H1 (cell line): Measurements from ENCODE around the gene MT1F. TPM values are rescaled to one million over a fixed set of nuclear protein-coding genes. Genes with fewer than 3 reads are reported as not detected.

Source experiments
- CTCF ChIA-PET: fragments of 300-600 bp; sonication (Branson Sonifier 250); formaldehyde crosslinking; loops from one replicate; lab custom pipeline; 2021; ENCODE audit not compliant: partially characterized antibody; lab: Charles Lee
- POLR2A ChIA-PET: fragments of 300-600 bp; sonication (Branson Sonifier 250); formaldehyde crosslinking; loops from one replicate; lab custom pipeline; 2021; ENCODE audit warnings: inconsistent platforms; ENCODE audit not compliant: partially characterized antibody; lab: Charles Lee
- DNase-seq, 2 experiments: peaks; one replicate each; pipeline versions ENCODE4 v3.0.0 to v3.0.0-alpha.2; 2010 to 2022; ENCODE audit warnings: low spot score in 2 of 2, low read depth in 1 of 2, mixed read lengths in 1 of 2
- FAIRE-seq: peaks from 2 replicates; lab custom pipeline; 2011; peaks lifted over from hg19 to GRCh38; lab: Jason Lieb, UNC
- H2AFZ ChIP-seq: 2 replicates; pipeline ENCODE4 v1.8.1; 2012; ENCODE audit warnings: low read length, inconsistent platforms
- H2AK5ac ChIP-seq: 2 replicates; pipeline ENCODE4 v1.6.1; 2013; ENCODE audit warnings: low read depth, low read length
- H2BK120ac ChIP-seq: replicated peaks from 2 replicates; pipeline ENCODE3; 2013; ENCODE audit warnings: low read depth, low read length, inconsistent platforms
- H2BK12ac ChIP-seq: 2 replicates; pipeline ENCODE4 v1.6.1; 2013; ENCODE audit warnings: low read depth, low read length
- H2BK15ac ChIP-seq: 2 replicates; pipeline ENCODE4 v1.6.1; 2013; ENCODE audit warnings: low read length
- H2BK20ac ChIP-seq: 2 replicates; pipeline ENCODE4 v1.6.1; 2013; ENCODE audit warnings: low read length
- H2BK5ac ChIP-seq: 2 replicates; pipeline ENCODE4 v1.6.1; 2013; ENCODE audit warnings: low read depth, low read length
- H3K14ac ChIP-seq: 2 replicates; pipeline ENCODE4 v1.6.1; 2013; ENCODE audit warnings: inconsistent platforms; ENCODE audit not compliant: insufficient read length
- H3K18ac ChIP-seq: 2 replicates; pipeline ENCODE4 v1.6.1; 2013; ENCODE audit warnings: low read length; ENCODE audit errors: extremely low read depth
- H3K23ac ChIP-seq: 2 replicates; pipeline ENCODE4 v1.6.1; 2013; ENCODE audit warnings: inconsistent platforms; ENCODE audit not compliant: insufficient read length
- H3K23me2 ChIP-seq: 2 replicates; pipeline ENCODE4 v1.6.1; 2013; ENCODE audit warnings: low read depth, low read length
- H3K27ac ChIP-seq: 2 replicates; pipeline ENCODE4 v1.6.1; 2011; ENCODE audit warnings: low read depth, low read length, inconsistent platforms
- H3K27me3 ChIP-seq, 4 experiments: replicated peaks in 1 of 4; 1 replicate in 1 of 4; 2 replicates in 3 of 4; pipeline versions ENCODE4 v1.6.1 to v1.8.1; 2011 to 2013; ENCODE audit warnings: low read length in 3 of 4, mild to moderate bottlenecking in 3 of 4, inconsistent platforms in 2 of 4, mixed read lengths in 2 of 4, moderate library complexity in 1 of 4; ENCODE audit not compliant: control insufficient read depth in 3 of 4, insufficient read depth in 3 of 4; ENCODE audit errors: extremely low read depth in 1 of 4
- H3K36me3 ChIP-seq, 4 experiments: 2 replicates each; pipeline versions ENCODE4 v1.6.1 to v1.8.1; 2011 to 2013; ENCODE audit warnings: mild to moderate bottlenecking in 4 of 4, low read length in 3 of 4, moderate library complexity in 2 of 4, control low read depth in 1 of 4, inconsistent platforms in 1 of 4; ENCODE audit not compliant: insufficient read depth in 4 of 4, control insufficient read depth in 2 of 4
- H3K4ac ChIP-seq: replicated peaks from 2 replicates; pipeline ENCODE3; 2013; ENCODE audit warnings: low read length, low read depth, mixed read lengths, inconsistent platforms; ENCODE audit not compliant: insufficient read length
- H3K4me1 ChIP-seq, 4 experiments: replicated peaks in 1 of 4; 1 replicate in 1 of 4; 2 replicates in 3 of 4; pipeline versions ENCODE4 v1.6.1 to v1.8.1; 2011 to 2013; ENCODE audit warnings: low read length in 3 of 4, inconsistent platforms in 2 of 4, mixed read lengths in 1 of 4; ENCODE audit not compliant: insufficient read depth in 4 of 4, control insufficient read depth in 3 of 4
- H3K4me2 ChIP-seq, 2 experiments: 2 replicates each; pipeline versions ENCODE4 v1.6.1 to v1.8.1; 2011 to 2013; ENCODE audit warnings: low read depth in 2 of 2, low read length in 2 of 2, control low read depth in 1 of 2, inconsistent platforms in 1 of 2, mild to moderate bottlenecking in 1 of 2; ENCODE audit not compliant: insufficient read depth in 1 of 2
- H3K4me3 ChIP-seq, 4 experiments: fragments of 200-600, 300-600 bp in 1 of 4; sonication (generic), shearing (Covaris generic), sonication (Bioruptor Twin) in 1 of 4; 2 replicates each; pipeline versions ENCODE4 v1.5.1 to v1.8.1; 2011 to 2016; ENCODE audit warnings: low read length in 4 of 4, low read depth in 3 of 4, control low read depth in 2 of 4, inconsistent platforms in 2 of 4, mild to moderate bottlenecking in 2 of 4, mixed read lengths in 1 of 4, moderate library complexity in 1 of 4; ENCODE audit not compliant: insufficient read depth in 2 of 4; ENCODE audit errors: extremely low read depth in 1 of 4
- H3K56ac ChIP-seq: replicated peaks from 2 replicates; pipeline ENCODE3; 2013; ENCODE audit warnings: low read depth, mild to moderate bottlenecking, mixed read lengths, low read length, inconsistent platforms; ENCODE audit not compliant: insufficient read length
- H3K79me1 ChIP-seq: 2 replicates; pipeline ENCODE4 v1.6.1; 2013; ENCODE audit warnings: low read depth, low read length, control low read depth
- H3K79me2 ChIP-seq, 2 experiments: 2 replicates each; pipeline versions ENCODE4 v1.6.1 to v1.8.1; 2012 to 2013; ENCODE audit warnings: low read length in 2 of 2, mild to moderate bottlenecking in 2 of 2, inconsistent platforms in 1 of 2; ENCODE audit not compliant: insufficient read depth in 2 of 2, control insufficient read depth in 1 of 2
- H3K9ac ChIP-seq, 4 experiments: replicated peaks in 1 of 4; 1 replicate in 1 of 4; 2 replicates in 3 of 4; pipeline versions ENCODE4 v1.6.1 to v1.8.1; 2011 to 2013; ENCODE audit warnings: low read depth in 3 of 4, low read length in 3 of 4, control low read depth in 2 of 4, mild to moderate bottlenecking in 2 of 4, moderate library complexity in 2 of 4, inconsistent platforms in 1 of 4; ENCODE audit errors: extremely low read depth in 1 of 4
- H3K9me3 ChIP-seq, 2 experiments: 2 replicates each; pipeline versions ENCODE4 v1.6.1 to v1.8.1; 2012 to 2013; ENCODE audit warnings: mild to moderate bottlenecking in 2 of 2, moderate library complexity in 2 of 2, control low read depth in 1 of 2, inconsistent platforms in 1 of 2, low read depth in 1 of 2, low read length in 1 of 2, mixed read lengths in 1 of 2; ENCODE audit not compliant: insufficient read depth in 2 of 2
- H4K20me1 ChIP-seq, 2 experiments: replicated peaks in 1 of 2; 2 replicates each; pipeline versions ENCODE3 to v1.8.1; 2011 to 2013; ENCODE audit warnings: inconsistent platforms in 2 of 2, low read length in 2 of 2, mild to moderate bottlenecking in 1 of 2; ENCODE audit not compliant: insufficient read depth in 2 of 2, control insufficient read depth in 1 of 2
- H4K5ac ChIP-seq: 2 replicates; pipeline ENCODE4 v1.6.1; 2013; ENCODE audit warnings: low read length, low read depth, mixed read lengths, inconsistent platforms; ENCODE audit not compliant: insufficient read length
- H4K8ac ChIP-seq: 2 replicates; pipeline ENCODE4 v1.8.0; 2013; ENCODE audit warnings: mild to moderate bottlenecking, moderate library complexity, low read length, inconsistent platforms; ENCODE audit not compliant: insufficient read depth; ENCODE audit errors: extremely low read depth
- H4K91ac ChIP-seq: replicated peaks from 2 replicates; pipeline ENCODE3; 2013; ENCODE audit warnings: low read length, mixed read lengths, inconsistent platforms; ENCODE audit not compliant: insufficient read length
- BCL11A ChIP-seq, 2 experiments: IDR thresholded peaks; one replicate each; pipeline ENCODE4 v1.6.1; 2011; ENCODE audit warnings: low read depth in 2 of 2, low read length in 2 of 2, mild to moderate bottlenecking in 2 of 2
- CEBPB ChIP-seq: IDR thresholded peaks from 2 replicates; pipeline ENCODE4 v1.6.1; 2012; ENCODE audit warnings: low read depth, low read length
- EGR1 ChIP-seq: IDR thresholded peaks from 2 replicates; pipeline ENCODE4 v1.6.1; 2011; ENCODE audit warnings: low read depth, low read length, borderline replicate concordance
- KDM4A ChIP-seq: IDR thresholded peaks from one replicate; pipeline ENCODE4 v1.7.1; 2012; ENCODE audit warnings: low read depth, mild to moderate bottlenecking, moderate library complexity, low read length, inconsistent platforms; ENCODE audit not compliant: severe bottlenecking
- NRF1 ChIP-seq: IDR thresholded peaks from 2 replicates; pipeline ENCODE4 v1.6.1; 2011; ENCODE audit warnings: mild to moderate bottlenecking, low read depth, low read length, improper control_type of control experiment
- RAD21 ChIP-seq, 2 experiments: IDR thresholded peaks in 1 of 2; conservative IDR thresholded peaks in 1 of 2; 2 replicates each; pipeline ENCODE4 v1.6.1; 2011; ENCODE audit warnings: low read depth in 2 of 2, low read length in 2 of 2, improper control_type of control experiment in 1 of 2, inconsistent platforms in 1 of 2, mild to moderate bottlenecking in 1 of 2, moderate library complexity in 1 of 2
- RNF2 ChIP-seq: fragments of 200-900, 300-1000 bp; sonication (generic); IDR thresholded peaks from 2 replicates; pipeline ENCODE4 v1.7.1; 2016; ENCODE audit warnings: borderline replicate concordance, low read depth, mild to moderate bottlenecking, antibody characterized with exemption, low read length; ENCODE audit not compliant: poor library complexity, severe bottlenecking; ENCODE audit errors: missing control alignments
- SIRT6 ChIP-seq: IDR thresholded peaks from one replicate; pipeline ENCODE4 v1.7.1; 2012; ENCODE audit warnings: low read length, inconsistent platforms
- SP4 ChIP-seq: IDR thresholded peaks from 2 replicates; pipeline ENCODE4 v1.6.1; 2012; ENCODE audit warnings: low read length, inconsistent platforms
- TAF1 ChIP-seq: IDR thresholded peaks from 2 replicates; pipeline ENCODE4 v1.6.1; 2011; ENCODE audit warnings: mild to moderate bottlenecking, low read depth, low read length
- WGBS, 2 experiments: shearing (Covaris generic) in 1 of 2; methylation state at CpG; one replicate each; pipeline versions ENCODE4 v1.1.6 to v1.1.7; 2013 to 2015; ENCODE audit warnings: low lambda C conversion rate in 2 of 2, mixed read lengths in 2 of 2, inconsistent platforms in 1 of 2, low coverage in 1 of 2, missing lambda C conversion rate in 1 of 2; ENCODE audit not compliant: insufficient replicate concordance in 2 of 2, insufficient coverage in 1 of 2, insufficient read length in 1 of 2; ENCODE audit errors: extremely low coverage in 1 of 2, missing lambda C conversion rate in 1 of 2; 5-methylcytosine and 5-hydroxymethylcytosine counted together
- polyA plus RNA-seq, 7 experiments: library from polyadenylated mRNA; depleted of rRNA in 3 of 7; stranded (reverse) in 5 of 7; unstranded in 2 of 7; fragments of >200 nt in 5 of 7; fragments of 200-250 nt in 2 of 7; gene quantifications; 1 replicate in 5 of 7; 2 replicates in 1 of 7; 4 replicates in 1 of 7; pipeline versions ENCODE4 v1.2.1 to v1.2.3, GENCODE V29; 2011 to 2013; ENCODE audit warnings: missing spikeins in 2 of 7, mixed read lengths in 2 of 7
- total RNA-seq: library from RNA; stranded (reverse); fragmentation: NEBNext Ultra II Directional; extraction: Animal tissue kit (Norgen Biotek cat#: 25700); gene quantifications from 2 replicates; pipeline ENCODE4 v1.2.1, GENCODE V29; 2021
- TF ChIP-seq, protein P1 (sequence below): IDR thresholded peaks from 2 replicates; pipeline ENCODE4 v1.6.1; 2012; ENCODE audit warnings: inconsistent platforms

Gene MT1F
- total and polyA plus RNA-seq, 2 of the 8 experiments (the other 6 are each of a cell fraction or from before 2014, with no cell fraction given): 5.9 to 20.8 TPM

DNA sequence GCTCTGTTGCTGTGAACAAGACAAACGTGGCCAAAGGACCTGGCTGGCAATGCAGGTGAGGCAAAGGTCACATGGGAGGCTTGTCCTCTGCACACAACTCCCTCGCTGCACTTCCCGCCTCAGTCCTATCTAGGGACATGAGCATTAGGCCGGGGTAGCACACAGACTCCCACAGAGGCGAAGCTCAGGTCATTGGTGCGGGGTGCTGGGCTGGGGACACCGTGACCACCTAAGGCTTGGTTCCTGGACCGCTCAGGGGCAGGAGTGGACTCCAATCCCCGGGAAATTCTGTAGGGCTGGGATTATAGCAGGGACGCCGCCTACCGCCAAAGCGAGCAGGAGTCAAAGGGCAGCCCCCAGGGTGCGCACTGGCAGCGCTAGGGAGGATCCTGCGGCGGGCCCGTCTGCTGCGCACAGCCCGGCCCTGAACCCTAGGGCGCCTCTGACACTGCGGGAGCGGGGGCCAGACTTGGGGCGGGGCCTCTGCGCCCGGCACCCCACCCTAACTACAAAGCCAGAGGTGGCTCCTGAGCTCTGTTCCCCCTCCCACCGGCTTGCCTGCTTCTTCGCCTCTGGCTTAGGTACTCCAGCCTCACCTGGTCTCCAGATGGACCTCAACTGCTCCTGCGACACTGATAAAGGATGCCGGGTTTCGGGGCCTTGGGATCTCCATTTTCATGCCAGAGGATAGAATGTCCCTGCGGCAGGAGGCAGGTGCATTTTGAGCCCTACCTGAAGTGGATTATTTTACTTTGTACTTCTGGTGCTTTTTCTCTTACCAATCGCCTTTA, 9.9 kb upstream of the MT1F start:
- DNase-seq: peak in 1 of 2 experiments; percentile 68
- Histone ChIP-seq H3K4ac (no peak overlapping the region), H2BK20ac (no peak overlapping the region)
- TF ChIP-seq EGR1 (no peak), SP4 (no peak), RNF2 (peak; percentile 69), TAF1 (no peak), CEBPB (no peak), KDM4A (peak; percentile 49), SIRT6 (no peak), RAD21 (IDR thresholded peaks at IDR 0.05 in 1 of 2, conservative IDR thresholded peaks at IDR 0.05 in 1 of 2; ENCODE audit: low read depth in 2 of 2, low read length in 2 of 2) (peak; percentile 6 to 21; a peak in 2 of 4 replicates), NRF1 (no peak), BCL11A (IDR thresholded peaks at IDR 0.05; ENCODE audit: low read depth in 2 of 2, low read length in 2 of 2) (no peak)
- TF ChIP-seq, protein P1, sequence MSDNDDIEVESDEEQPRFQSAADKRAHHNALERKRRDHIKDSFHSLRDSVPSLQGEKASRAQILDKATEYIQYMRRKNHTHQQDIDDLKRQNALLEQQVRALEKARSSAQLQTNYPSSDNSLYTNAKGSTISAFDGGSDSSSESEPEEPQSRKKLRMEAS: peak; percentile 65; the same call in 1 of the 2 replicates

More for the DNA sequence above, 9.9 kb upstream of the MT1F start:
- H3K56ac ChIP-seq: no peak overlapping the region
- H4K20me1 ChIP-seq: peaks cover 4 to 10% of the 10 kb centered on the region in 2 experiments
- peaks cover 0 to 14% (median 7%) of the 10 kb centered on the region in 4 experiments; a peak in 6 of 7 replicates for H3K4me1 ChIP-seq
- no peak overlapping the region for H2AK5ac ChIP-seq
- H3K4me3 ChIP-seq: peak overlapping the region in 3 of 4 experiments; percentile 19 to 48 (median 20); a peak in 5 of 8 replicates
- no peak overlapping the region for H2BK15ac ChIP-seq
- no peak overlapping the region for H3K14ac ChIP-seq
- H2BK12ac ChIP-seq: no peak overlapping the region; the same call in 1 of the 2 replicates
- FAIRE-seq: no peak
- peak overlapping the region; percentile 50; the same call in 1 of the 2 replicates for H2AFZ ChIP-seq
- no peaks in the 10 kb centered on the region for H3K79me2 ChIP-seq
- H4K91ac ChIP-seq: no peak overlapping the region
- no peak overlapping the region for H2BK5ac ChIP-seq
- no peak overlapping the region for H3K23ac ChIP-seq
- WGBS, 2 experiments: 18% methylated on average over 32 of the region's 33 CpGs; no CpG with 5 or more reads in 1 of the 2 experiments
- H3K18ac ChIP-seq: no peak overlapping the region
- no peak overlapping the region for H4K8ac ChIP-seq
- ChIA-PET CTCF (interaction anchor here (0.6 to 3.3 kb wide), 10 partner anchors 9 to 274 kb away, joined by 3 to 13 read pairs (median 4); partner anchors contain the start of gene MT1A), POLR2A (interaction anchor here (0.8 to 1.3 kb wide), 5 partner anchors 8 to 26 kb away, joined by 3 to 5 read pairs (median 3); partner anchors contain the start of gene MT1H)
- H3K27me3 ChIP-seq: peaks cover 57 to 87% (median 77%) of the 10 kb centered on the region in 4 experiments
- no peak overlapping the region for H3K9ac ChIP-seq
- no peaks in the 10 kb centered on the region for H3K9me3 ChIP-seq
- H3K79me1 ChIP-seq: no peaks in the 10 kb centered on the region
- H3K23me2 ChIP-seq: peaks cover 4% of the 10 kb centered on the region; the same call in 1 of the 2 replicates
- no peak overlapping the region for H3K27ac ChIP-seq
- H4K5ac ChIP-seq: no peak overlapping the region
- peak overlapping the region; percentile 25 to 59 for H3K4me2 ChIP-seq
- no peaks in the 10 kb centered on the region for H3K36me3 ChIP-seq
- H2BK120ac ChIP-seq: no peak overlapping the region
